Colon (tissue), 2 donors: ENCODE results near the gene TMEM81.

Experiments used
- FAIRE-seq: peaks from 2 replicates; lab custom pipeline; 2012; peaks lifted over from hg19 to GRCh38; lab: Jason Lieb, UNC
- donor health status: control.
- donor health status: control.

Gene TMEM81

GRCh38 chr1:205084360-205084759 lies at the start of gene TMEM81:
Gene TMEM81 (minus strand): TSS chr1:205084460. CDS start chr1:205084320, 140 bp downstream.
- FAIRE-seq: no peak

- FAIRE-seq: no peak
These were observed 49.0 kb upstream of the TMEM81 start for GRCh38 chr1:205133287-205133686.

GRCh38 chr1:205129447-205130029 lies 45.3 kb upstream of the TMEM81 start:
- no peak for FAIRE-seq

GRCh38 chr1:205128050-205128449 lies 43.8 kb upstream of the TMEM81 start:
- FAIRE-seq: no peak

- FAIRE-seq: no peak
These were observed 43.4 kb upstream of the TMEM81 start for GRCh38 chr1:205127646-205128045.

- FAIRE-seq: no peak
These were observed 40.5 kb upstream of the TMEM81 start for GRCh38 chr1:205124726-205125125.

GRCh38 chr1:205122489-205122882 lies 38.2 kb upstream of the TMEM81 start:
- FAIRE-seq: no peak

GRCh38 chr1:205121660-205122488 lies 37.6 kb upstream of the TMEM81 start, which contains the start of gene RBBP5:
Gene RBBP5 (minus strand): TSS chr1:205121978. CDS start chr1:205121873, 105 bp downstream.
- no peak for FAIRE-seq

GRCh38 chr1:205118752-205119151 lies 34.5 kb upstream of the TMEM81 start:
- no peak for FAIRE-seq

- FAIRE-seq: no peak
These were observed 27.1 kb upstream of the TMEM81 start for GRCh38 chr1:205111354-205111753.

GRCh38 chr1:205109711-205110110 lies 25.5 kb upstream of the TMEM81 start:
- no peak for FAIRE-seq

- FAIRE-seq: no peak
These were observed 25.0 kb upstream of the TMEM81 start for GRCh38 chr1:205109269-205109668.

- FAIRE-seq: no peak
These were observed 24.2 kb upstream of the TMEM81 start for GRCh38 chr1:205108464-205108863.

- FAIRE-seq: no peak
These were observed 23.1 kb upstream of the TMEM81 start for GRCh38 chr1:205107327-205107726.

- FAIRE-seq: no peak
These were observed 18.1 kb upstream of the TMEM81 start for GRCh38 chr1:205102404-205102803.

GRCh38 chr1:205098242-205098641 lies 14.0 kb upstream of the TMEM81 start:
- FAIRE-seq: no peak

GRCh38 chr1:205095422-205095821 lies 11.2 kb upstream of the TMEM81 start:
- FAIRE-seq: no peak

GRCh38 chr1:205091043-205091740 lies 6.9 kb upstream of the TMEM81 start:
- FAIRE-seq: no peak

GRCh38 chr1:205088341-205088740 lies 4.1 kb upstream of the TMEM81 start:
- no peak for FAIRE-seq

- no peak for FAIRE-seq
These were observed 1.8 kb downstream of the TMEM81 start for GRCh38 chr1:205082431-205082830.

GRCh38 chr1:205077934-205078311 lies 6.3 kb downstream of the TMEM81 start:
- no peak for FAIRE-seq

- no peak for FAIRE-seq
These were observed 6.9 kb downstream of the TMEM81 start for GRCh38 chr1:205077158-205077933.
